Astrocyte (in vitro differentiated cells and primary cell): Measurements from ENCODE around the gene WDHD1. TPM values are rescaled to one million over a fixed set of nuclear protein-coding genes. Genes with fewer than 3 reads are reported as not detected.

ENCODE experiments used
- DNase-seq: peaks from one replicate; pipeline ENCODE4 v3.0.0-alpha.2; 2010; ENCODE audit warnings: low read depth
- FAIRE-seq: peaks from 2 replicates; lab custom pipeline; 2011; peaks lifted over from hg19 to GRCh38; lab: Jason Lieb, UNC
- H2AFZ ChIP-seq: 2 replicates; pipeline ENCODE4 v1.6.0; 2012; ENCODE audit warnings: low read depth, low read length, inconsistent platforms
- H3K27ac ChIP-seq: 2 replicates; pipeline ENCODE4 v1.5.1; 2011; ENCODE audit warnings: low read depth, low read length, inconsistent platforms
- H3K27me3 ChIP-seq: 2 replicates; pipeline ENCODE4 v1.6.0; 2011; ENCODE audit warnings: low read length, inconsistent platforms; ENCODE audit not compliant: insufficient read depth
- H3K36me3 ChIP-seq: 2 replicates; pipeline ENCODE4 v1.5.1; 2011; ENCODE audit warnings: low read length, inconsistent platforms; ENCODE audit not compliant: insufficient read depth
- H3K4me1 ChIP-seq: 2 replicates; pipeline ENCODE4 v1.5.1; 2011; ENCODE audit warnings: low read length, inconsistent platforms; ENCODE audit not compliant: insufficient read depth
- H3K4me2 ChIP-seq: 2 replicates; pipeline ENCODE4 v1.6.0; 2012; ENCODE audit warnings: low read length, inconsistent platforms
- H3K4me3 ChIP-seq: 2 replicates; pipeline ENCODE4 v1.5.1; 2011; ENCODE audit warnings: low read depth, mild to moderate bottlenecking, low read length, inconsistent platforms; ENCODE audit not compliant: insufficient read depth
- H3K79me2 ChIP-seq: 2 replicates; pipeline ENCODE4 v1.6.0; 2012; ENCODE audit warnings: mild to moderate bottlenecking, low read length, inconsistent platforms; ENCODE audit not compliant: insufficient read depth
- H3K9ac ChIP-seq: 2 replicates; pipeline ENCODE4 v1.6.0; 2012; ENCODE audit warnings: mild to moderate bottlenecking, low read length, inconsistent platforms
- H3K9me3 ChIP-seq: 2 replicates; pipeline ENCODE4 v1.5.1; 2012; ENCODE audit warnings: low read depth, mild to moderate bottlenecking, low read length, inconsistent platforms; ENCODE audit not compliant: insufficient read depth
- H4K20me1 ChIP-seq: 2 replicates; pipeline ENCODE4 v1.6.0; 2012; ENCODE audit warnings: low read length, inconsistent platforms; ENCODE audit not compliant: insufficient read depth
- H3K27ac Mint-ChIP-seq: one replicate; pipeline ENCODE4 v1.8.0; 2021; ENCODE audit warnings: mild to moderate bottlenecking, mixed read lengths; ENCODE audit not compliant: unreplicated experiment
- H3K27me3 Mint-ChIP-seq: one replicate; pipeline ENCODE4 v1.8.0; 2021; ENCODE audit warnings: low read depth, mixed read lengths; ENCODE audit not compliant: unreplicated experiment
- H3K36me3 Mint-ChIP-seq: one replicate; pipeline ENCODE4 v1.8.0; 2021; ENCODE audit warnings: low read depth, mixed read lengths; ENCODE audit not compliant: unreplicated experiment
- H3K4me1 Mint-ChIP-seq: one replicate; pipeline ENCODE4 v1.8.0; 2021; ENCODE audit warnings: low read depth, mixed read lengths; ENCODE audit not compliant: unreplicated experiment
- H3K4me3 Mint-ChIP-seq: one replicate; pipeline ENCODE4 v1.8.0; 2021; ENCODE audit warnings: mild to moderate bottlenecking, moderate library complexity, mixed read lengths; ENCODE audit not compliant: unreplicated experiment
- H3K9me3 Mint-ChIP-seq: one replicate; pipeline ENCODE4 v1.8.0; 2021; ENCODE audit warnings: mild to moderate bottlenecking, mixed read lengths; ENCODE audit not compliant: unreplicated experiment
- EZH2 ChIP-seq: IDR thresholded peaks from 2 replicates; pipeline ENCODE4 v1.6.1; 2012; ENCODE audit warnings: mild to moderate bottlenecking, low read length, inconsistent platforms; ENCODE audit not compliant: insufficient read depth
- total RNA-seq: library from RNA; stranded (reverse); gene quantifications from 2 replicates; pipeline ENCODE4 v1.2.1, GENCODE V29; 2021
- TF ChIP-seq, protein P1 (sequence below): IDR thresholded peaks from 2 replicates; pipeline ENCODE4 v1.5.1; 2011; ENCODE audit warnings: low read depth, mild to moderate bottlenecking, inconsistent platforms, low read length, moderate library complexity; ENCODE audit not compliant: insufficient read depth

WDHD1 gene
- total RNA-seq, 1 donor from 2014 or later: 9.3 TPM

DNA sequence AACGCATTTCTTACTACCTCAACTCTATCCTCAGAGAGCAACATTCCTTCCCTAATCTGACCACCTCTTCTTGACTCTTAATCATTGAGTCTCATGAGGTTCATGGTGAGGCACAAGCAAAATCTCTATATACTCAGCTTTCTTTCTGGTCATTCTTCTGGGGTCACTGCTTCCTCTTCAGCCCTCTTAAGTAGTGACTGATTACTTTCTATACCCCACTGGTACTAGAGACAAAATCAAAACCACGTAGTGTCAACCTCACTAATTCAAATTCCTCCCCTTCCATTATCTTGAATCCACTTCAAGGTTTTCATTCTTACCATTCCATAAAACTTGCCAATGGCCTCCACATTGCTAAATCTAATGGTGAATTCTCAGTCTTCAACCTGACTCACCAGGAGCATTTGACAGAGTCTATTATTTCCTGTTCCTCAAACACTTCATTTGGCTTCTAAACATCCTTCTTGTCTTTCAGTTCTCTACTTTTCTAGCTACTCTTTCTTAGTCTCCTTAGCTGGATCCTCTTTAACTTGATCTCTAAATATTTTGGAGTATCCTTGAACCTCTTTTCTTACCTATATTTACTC, 6.8 kb downstream of the WDHD1 start:
- Mint-ChIP-seq H3K27ac (no peak overlapping the region), H3K4me3 (no peak overlapping the region), H3K4me1 (peaks cover 3% of the 10 kb centered on the region), H3K36me3 (no peaks in the 10 kb centered on the region), H3K27me3 (no peaks in the 10 kb centered on the region), H3K9me3 (no peaks in the 10 kb centered on the region)
- Histone ChIP-seq H3K4me3 (no peak overlapping the region), H3K4me2 (no peak overlapping the region), H4K20me1 (no peaks in the 10 kb centered on the region), H3K4me1 (no peaks in the 10 kb centered on the region), H3K27me3 (no peaks in the 10 kb centered on the region), H3K36me3 (no peaks in the 10 kb centered on the region), H3K9ac (no peak overlapping the region), H2AFZ (no peak overlapping the region), H3K27ac (no peak overlapping the region), H3K9me3 (no peaks in the 10 kb centered on the region), H3K79me2 (peaks cover 25% of the 10 kb centered on the region)
- peak; percentile 27 for DNase-seq
- TF ChIP-seq EZH2: no peak
- TF ChIP-seq, protein P1, sequence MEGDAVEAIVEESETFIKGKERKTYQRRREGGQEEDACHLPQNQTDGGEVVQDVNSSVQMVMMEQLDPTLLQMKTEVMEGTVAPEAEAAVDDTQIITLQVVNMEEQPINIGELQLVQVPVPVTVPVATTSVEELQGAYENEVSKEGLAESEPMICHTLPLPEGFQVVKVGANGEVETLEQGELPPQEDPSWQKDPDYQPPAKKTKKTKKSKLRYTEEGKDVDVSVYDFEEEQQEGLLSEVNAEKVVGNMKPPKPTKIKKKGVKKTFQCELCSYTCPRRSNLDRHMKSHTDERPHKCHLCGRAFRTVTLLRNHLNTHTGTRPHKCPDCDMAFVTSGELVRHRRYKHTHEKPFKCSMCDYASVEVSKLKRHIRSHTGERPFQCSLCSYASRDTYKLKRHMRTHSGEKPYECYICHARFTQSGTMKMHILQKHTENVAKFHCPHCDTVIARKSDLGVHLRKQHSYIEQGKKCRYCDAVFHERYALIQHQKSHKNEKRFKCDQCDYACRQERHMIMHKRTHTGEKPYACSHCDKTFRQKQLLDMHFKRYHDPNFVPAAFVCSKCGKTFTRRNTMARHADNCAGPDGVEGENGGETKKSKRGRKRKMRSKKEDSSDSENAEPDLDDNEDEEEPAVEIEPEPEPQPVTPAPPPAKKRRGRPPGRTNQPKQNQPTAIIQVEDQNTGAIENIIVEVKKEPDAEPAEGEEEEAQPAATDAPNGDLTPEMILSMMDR: no peak
- peak; percentile 23 for FAIRE-seq

DNA sequence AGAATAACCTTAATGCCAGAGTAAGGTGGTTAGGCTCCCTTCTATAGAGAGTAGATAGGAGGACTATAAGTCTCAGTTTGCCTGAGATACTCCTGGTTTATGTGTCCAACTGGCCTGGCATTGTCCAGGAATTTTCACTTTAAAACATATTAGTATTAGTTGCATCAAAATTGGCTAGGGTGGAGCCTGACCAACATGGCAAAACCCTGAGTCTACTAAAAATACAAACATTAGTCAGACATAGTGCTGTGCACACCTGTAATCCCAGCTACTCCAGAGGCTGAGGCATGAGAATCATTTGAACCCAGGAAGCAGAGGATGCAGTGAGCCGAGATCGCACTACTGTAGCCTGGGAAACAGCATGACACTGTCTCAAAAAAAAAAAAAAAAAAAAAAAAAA, 11.9 kb downstream of the WDHD1 start:
- no peak overlapping the region for H3K27ac ChIP-seq

DNA sequence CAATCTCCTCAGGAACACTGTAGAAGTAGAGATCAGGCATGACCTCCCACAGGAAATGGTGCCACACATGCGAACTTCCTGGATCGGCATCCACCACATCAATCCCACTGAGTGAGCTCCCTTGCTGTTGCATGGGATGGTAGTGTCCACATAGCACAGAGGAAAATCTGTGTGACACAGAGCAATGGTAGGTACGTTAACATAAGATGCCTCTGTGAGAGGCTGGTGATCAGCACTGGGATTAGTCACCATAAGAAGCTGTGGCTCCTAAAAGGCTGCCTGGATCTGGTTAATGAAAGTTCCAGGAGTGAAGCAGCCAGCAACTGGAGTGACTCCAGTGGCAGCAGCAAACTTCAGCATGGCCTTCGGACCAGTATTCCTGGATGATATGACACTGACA, 21.8 kb downstream of the WDHD1 start:
- FAIRE-seq: no peak
- DNase-seq: peak; percentile 12
- H4K20me1 ChIP-seq: no peaks in the 10 kb centered on the region
- no peaks in the 10 kb centered on the region for H3K36me3 Mint-ChIP-seq
- no peak overlapping the region for H3K4me3 Mint-ChIP-seq
- H3K36me3 ChIP-seq: peaks cover 3% of the 10 kb centered on the region
- H3K4me1 Mint-ChIP-seq: peaks cover 2% of the 10 kb centered on the region
- no peaks in the 10 kb centered on the region for H3K27me3 ChIP-seq
- TF ChIP-seq, protein P1: no peak
- TF ChIP-seq EZH2: no peak
- no peak overlapping the region for H2AFZ ChIP-seq
- H3K27me3 Mint-ChIP-seq: no peaks in the 10 kb centered on the region
- H3K4me2 ChIP-seq: no peak overlapping the region
- no peaks in the 10 kb centered on the region for H3K4me1 ChIP-seq
- H3K27ac Mint-ChIP-seq: no peak overlapping the region
- H3K27ac ChIP-seq: no peak overlapping the region
- H3K79me2 ChIP-seq: no peaks in the 10 kb centered on the region
- no peak overlapping the region for H3K9ac ChIP-seq
- H3K9me3 Mint-ChIP-seq: no peaks in the 10 kb centered on the region
- no peaks in the 10 kb centered on the region for H3K9me3 ChIP-seq
- no peak overlapping the region for H3K4me3 ChIP-seq

More for the DNA sequence above, 11.9 kb downstream of the WDHD1 start:
- no peaks in the 10 kb centered on the region for H3K36me3 Mint-ChIP-seq
- H3K9me3 ChIP-seq: no peaks in the 10 kb centered on the region
- no peak overlapping the region for H3K27ac Mint-ChIP-seq
- H3K9me3 Mint-ChIP-seq: no peaks in the 10 kb centered on the region
- H3K36me3 ChIP-seq: peaks cover 4% of the 10 kb centered on the region
- H3K4me3 ChIP-seq: no peak overlapping the region
- no peak overlapping the region for H2AFZ ChIP-seq
- no peaks in the 10 kb centered on the region for H3K4me1 Mint-ChIP-seq
- H3K4me2 ChIP-seq: no peak overlapping the region
- no peaks in the 10 kb centered on the region for H3K27me3 Mint-ChIP-seq
- no peaks in the 10 kb centered on the region for H3K27me3 ChIP-seq
- no peak for TF ChIP-seq EZH2
- TF ChIP-seq, protein P1: no peak
- H3K4me1 ChIP-seq: no peaks in the 10 kb centered on the region
- H3K79me2 ChIP-seq: peaks cover 20% of the 10 kb centered on the region
- no peak overlapping the region for H3K4me3 Mint-ChIP-seq
- no peak for DNase-seq
- no peak overlapping the region for H3K9ac ChIP-seq
- H4K20me1 ChIP-seq: no peaks in the 10 kb centered on the region
- FAIRE-seq: no peak
